Measurements from ENCODE around the gene FKBP11. TPM values are rescaled to one million over a fixed set of nuclear protein-coding genes. Genes with fewer than 3 reads are reported as not detected.

Gene FKBP11
- total and polyA plus RNA-seq, 2 experiments from 2014 or later = 29.5 to 94.9 TPM

DNA sequence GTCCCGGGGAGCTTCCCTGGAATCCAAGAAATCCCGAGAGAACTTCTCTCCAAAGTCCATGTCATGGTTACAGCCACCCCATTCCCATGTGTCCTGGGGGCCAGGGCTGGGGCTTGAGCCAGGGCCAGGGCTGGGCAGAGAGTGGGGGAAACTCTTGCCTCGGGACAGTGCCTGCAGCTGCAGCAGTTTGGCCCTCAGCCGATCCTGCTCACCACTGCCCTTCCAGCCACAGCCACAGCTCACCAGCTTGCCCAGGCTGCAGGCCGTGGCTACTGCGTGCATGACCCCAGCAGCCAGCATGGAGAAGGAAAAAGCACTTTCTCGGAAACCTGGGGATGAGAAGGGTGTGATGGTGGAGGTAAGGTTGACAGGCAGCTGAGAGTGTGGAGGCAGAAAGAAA is 42.7 kb upstream of the FKBP11 start:
- TF ChIP-seq, protein P1, sequence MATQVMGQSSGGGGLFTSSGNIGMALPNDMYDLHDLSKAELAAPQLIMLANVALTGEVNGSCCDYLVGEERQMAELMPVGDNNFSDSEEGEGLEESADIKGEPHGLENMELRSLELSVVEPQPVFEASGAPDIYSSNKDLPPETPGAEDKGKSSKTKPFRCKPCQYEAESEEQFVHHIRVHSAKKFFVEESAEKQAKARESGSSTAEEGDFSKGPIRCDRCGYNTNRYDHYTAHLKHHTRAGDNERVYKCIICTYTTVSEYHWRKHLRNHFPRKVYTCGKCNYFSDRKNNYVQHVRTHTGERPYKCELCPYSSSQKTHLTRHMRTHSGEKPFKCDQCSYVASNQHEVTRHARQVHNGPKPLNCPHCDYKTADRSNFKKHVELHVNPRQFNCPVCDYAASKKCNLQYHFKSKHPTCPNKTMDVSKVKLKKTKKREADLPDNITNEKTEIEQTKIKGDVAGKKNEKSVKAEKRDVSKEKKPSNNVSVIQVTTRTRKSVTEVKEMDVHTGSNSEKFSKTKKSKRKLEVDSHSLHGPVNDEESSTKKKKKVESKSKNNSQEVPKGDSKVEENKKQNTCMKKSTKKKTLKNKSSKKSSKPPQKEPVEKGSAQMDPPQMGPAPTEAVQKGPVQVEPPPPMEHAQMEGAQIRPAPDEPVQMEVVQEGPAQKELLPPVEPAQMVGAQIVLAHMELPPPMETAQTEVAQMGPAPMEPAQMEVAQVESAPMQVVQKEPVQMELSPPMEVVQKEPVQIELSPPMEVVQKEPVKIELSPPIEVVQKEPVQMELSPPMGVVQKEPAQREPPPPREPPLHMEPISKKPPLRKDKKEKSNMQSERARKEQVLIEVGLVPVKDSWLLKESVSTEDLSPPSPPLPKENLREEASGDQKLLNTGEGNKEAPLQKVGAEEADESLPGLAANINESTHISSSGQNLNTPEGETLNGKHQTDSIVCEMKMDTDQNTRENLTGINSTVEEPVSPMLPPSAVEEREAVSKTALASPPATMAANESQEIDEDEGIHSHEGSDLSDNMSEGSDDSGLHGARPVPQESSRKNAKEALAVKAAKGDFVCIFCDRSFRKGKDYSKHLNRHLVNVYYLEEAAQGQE (IDR thresholded peaks at IDR 0.05; ENCODE audit: unreplicated experiment) = no peak
- TF ChIP-seq, protein P2, sequence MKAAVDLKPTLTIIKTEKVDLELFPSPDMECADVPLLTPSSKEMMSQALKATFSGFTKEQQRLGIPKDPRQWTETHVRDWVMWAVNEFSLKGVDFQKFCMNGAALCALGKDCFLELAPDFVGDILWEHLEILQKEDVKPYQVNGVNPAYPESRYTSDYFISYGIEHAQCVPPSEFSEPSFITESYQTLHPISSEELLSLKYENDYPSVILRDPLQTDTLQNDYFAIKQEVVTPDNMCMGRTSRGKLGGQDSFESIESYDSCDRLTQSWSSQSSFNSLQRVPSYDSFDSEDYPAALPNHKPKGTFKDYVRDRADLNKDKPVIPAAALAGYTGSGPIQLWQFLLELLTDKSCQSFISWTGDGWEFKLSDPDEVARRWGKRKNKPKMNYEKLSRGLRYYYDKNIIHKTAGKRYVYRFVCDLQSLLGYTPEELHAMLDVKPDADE (IDR thresholded peaks at IDR 0.05) = no peak
- TF ChIP-seq NANOG (IDR thresholded peaks at IDR 0.05; ENCODE audit: borderline replicate concordance) (no peak), EZH2 (IDR thresholded peaks at IDR 0.05; ENCODE audit: low read depth, unreplicated experiment) (peak; percentile 6)
- peak overlapping the region; percentile 88 for H3K4me2 ChIP-seq
- H3K4me1 Mint-ChIP-seq = peaks cover 67% of the 10 kb centered on the region

DNA sequence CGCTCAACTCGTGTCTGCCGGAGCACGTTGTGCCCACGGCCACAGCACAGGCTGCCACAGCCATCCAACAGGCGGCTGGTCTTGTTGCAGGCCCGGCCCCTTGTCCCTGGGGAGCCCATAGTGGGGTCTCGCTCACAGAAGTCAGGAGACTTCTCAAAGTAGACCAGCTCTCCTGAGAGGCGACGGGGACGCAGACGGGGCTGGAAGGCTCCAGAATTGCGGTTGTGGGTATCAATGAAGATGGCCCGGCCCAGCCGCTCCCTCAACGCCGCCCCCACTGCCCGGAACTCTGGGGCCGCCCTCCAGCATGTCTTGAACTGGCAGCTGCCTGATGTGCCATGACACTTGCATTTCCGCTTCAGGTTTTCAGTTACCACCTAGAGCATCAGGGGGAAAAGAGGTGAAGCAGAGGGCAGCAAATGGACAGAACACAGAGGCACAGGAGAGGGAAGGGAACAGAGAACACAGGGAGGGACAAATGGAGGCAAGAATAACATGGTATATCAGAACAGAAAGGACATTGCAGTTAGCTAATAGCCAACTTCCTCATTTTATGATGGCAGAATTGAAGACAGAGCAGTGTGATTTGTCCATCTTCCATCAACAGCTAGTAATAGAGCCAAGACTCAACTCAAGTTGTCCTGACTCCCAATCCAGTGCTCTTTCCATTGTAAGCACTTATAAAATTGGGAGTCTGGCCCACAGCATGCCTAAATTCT is 41.0 kb upstream of the FKBP11 start:
- Histone ChIP-seq H3K4me2 (peak overlapping the region; percentile 14), H3K9me2 (ENCODE audit: insufficient read depth) (no peaks in the 10 kb centered on the region), H3K36me3 (ENCODE audit: insufficient read depth) (no peaks in the 10 kb centered on the region), H3K27me3 (ENCODE audit: insufficient read depth) (peaks cover 59% of the 10 kb centered on the region), H3K79me2 (replicated peaks; ENCODE audit: insufficient read depth) (no peaks in the 10 kb centered on the region), H3K4me1 (ENCODE audit: insufficient read depth) (peaks cover 54% of the 10 kb centered on the region), H4K20me1 (replicated peaks; ENCODE audit: insufficient read depth) (peaks cover 4% of the 10 kb centered on the region; the same call in 1 of the 2 replicates), H2AFZ (peak overlapping the region; percentile 80), H3K27ac (ENCODE audit: low read depth) (no peak overlapping the region), H3K4me3 (peak overlapping the region; percentile 23; the same call in 1 of the 2 replicates), H3F3A (replicated peaks; ENCODE audit: low read depth) (peaks cover 25% of the 10 kb centered on the region)
- H3K27me3 Mint-ChIP-seq (ENCODE audit: insufficient read depth, low read depth, poor library complexity) = peaks cover 51% of the 10 kb centered on the region
- peaks cover 60% of the 10 kb centered on the region for H3K4me1 Mint-ChIP-seq
- no peak overlapping the region for H3K4me3 Mint-ChIP-seq
- H3K9me3 Mint-ChIP-seq = no peaks in the 10 kb centered on the region
- no peaks in the 10 kb centered on the region; the same call in 2 of the 3 replicates for H3K36me3 Mint-ChIP-seq (ENCODE audit: low read depth)
- H3K27ac Mint-ChIP-seq = peak overlapping the region; percentile 75; the same call in 1 of the 2 replicates
- peak; percentile 41 for DNase-seq (ENCODE audit: low spot score)
- peak; percentile 3; the same call in 2 of the 3 replicates for ATAC-seq
- TF ChIP-seq EZH2phosphoT487 (IDR thresholded peaks at IDR 0.05; ENCODE audit: unreplicated experiment) (no peak), STAT1 (IDR thresholded peaks at IDR 0.05; ENCODE audit: unreplicated experiment) (no peak), POLR2AphosphoS5 (IDR thresholded peaks at IDR 0.05; ENCODE audit: low read depth) (no peak), CREB1 (CRISPR knock-in tag; IDR thresholded peaks at IDR 0.05; ENCODE audit: low read depth) (no peak)
- TF ChIP-seq, protein P2 (IDR thresholded peaks at IDR 0.05) = no peak

More for the DNA sequence above, 42.7 kb upstream of the FKBP11 start:
- Histone ChIP-seq H4K20me1 (replicated peaks; ENCODE audit: insufficient read depth) (peaks cover 7% of the 10 kb centered on the region; the same call in 1 of the 2 replicates), H3K36me3 (ENCODE audit: insufficient read depth) (no peaks in the 10 kb centered on the region), H3F3A (replicated peaks; ENCODE audit: low read depth) (peaks cover 25% of the 10 kb centered on the region), H3K27me3 (ENCODE audit: insufficient read depth) (peaks cover 75% of the 10 kb centered on the region), H3K4me3 (0 out of 2 replicates have a peak overlapping the region, but pooled peaks have one; percentile 55), H3K9me2 (ENCODE audit: insufficient read depth) (no peaks in the 10 kb centered on the region), H3K27ac (ENCODE audit: low read depth) (no peak overlapping the region), H3K79me2 (replicated peaks; ENCODE audit: insufficient read depth) (no peaks in the 10 kb centered on the region), H3K4me1 (ENCODE audit: insufficient read depth) (peaks cover 58% of the 10 kb centered on the region), H2AFZ (no peak overlapping the region)
- Mint-ChIP-seq H3K4me3 (peak overlapping the region; percentile 11; the same call in 1 of the 3 replicates), H3K27ac (no peak overlapping the region), H3K27me3 (ENCODE audit: insufficient read depth, low read depth, poor library complexity) (peaks cover 68% of the 10 kb centered on the region), H3K9me3 (no peaks in the 10 kb centered on the region), H3K36me3 (ENCODE audit: low read depth) (no peaks in the 10 kb centered on the region; the same call in 1 of the 3 replicates)
- no peak for DNase-seq (ENCODE audit: low spot score)
- ATAC-seq = no peak

Data from GM23338 (cell line).